Lung microvascular endothelial cell (primary cell): ENCODE measurements around the gene SENP1. TPM values are rescaled to one million over a fixed set of nuclear protein-coding genes. Genes with fewer than 3 reads are reported as not detected.

Source experiments
- DNase-seq, 2 donors: peaks; one replicate each; pipeline versions ENCODE4 v3.0.0 to v3.0.0-alpha.2; 2010; ENCODE audit warnings: low read depth in 2 of 2
- total RNA-seq: library from RNA; depleted of rRNA; stranded (reverse); fragments of >200 nt; gene quantifications from 2 replicates; pipeline ENCODE4 v1.2.1, GENCODE V29; 2014

The SENP1 gene
- total RNA-seq, 1 donor from 2014 or later: 8.3 TPM

- no peak for DNase-seq
Measured at GRCh38 chr12:48068457-48068856, 37.4 kb downstream of the SENP1 start.

GRCh38 chr12:48067250-48067938 lies 38.5 kb downstream of the SENP1 start:
- no peak for DNase-seq

- no peak for DNase-seq
Measured at GRCh38 chr12:48065041-48065440, 40.8 kb downstream of the SENP1 start.

- DNase-seq: no peak
Measured at GRCh38 chr12:48063530-48063929, 42.3 kb downstream of the SENP1 start.

GRCh38 chr12:48061938-48062719 lies 43.8 kb downstream of the SENP1 start:
- DNase-seq: no peak

GRCh38 chr12:48060474-48060873 lies 45.4 kb downstream of the SENP1 start:
- no peak for DNase-seq

GRCh38 chr12:48058771-48059170 lies 47.1 kb downstream of the SENP1 start:
- DNase-seq: no peak

- no peak for DNase-seq
Measured at GRCh38 chr12:48054955-48055821, 50.7 kb downstream of the SENP1 start.

- DNase-seq: no peak
Measured at GRCh38 chr12:48053883-48054282, 52.0 kb downstream of the SENP1 start.

- no peak for DNase-seq
Measured at GRCh38 chr12:48053122-48053521, 52.8 kb downstream of the SENP1 start.

GRCh38 chr12:48051681-48052080 lies 54.2 kb downstream of the SENP1 start:
- no peak for DNase-seq

GRCh38 chr12:48050174-48050573 lies 55.7 kb downstream of the SENP1 start:
- no peak for DNase-seq

- no peak for DNase-seq
Measured at GRCh38 chr12:48045965-48046518, 59.8 kb downstream of the SENP1 start.

GRCh38 chr12:48045061-48045846 lies 60.6 kb downstream of the SENP1 start:
- no peak for DNase-seq

- no peak for DNase-seq
Measured at GRCh38 chr12:48044396-48044795, 61.5 kb downstream of the SENP1 start.

GRCh38 chr12:48043771-48044170 lies 62.1 kb downstream of the SENP1 start:
- no peak for DNase-seq

- DNase-seq: no peak
Measured at GRCh38 chr12:48041591-48042423, 64.1 kb downstream of the SENP1 start.

- DNase-seq: no peak
Measured at GRCh38 chr12:48040354-48040753, 65.5 kb downstream of the SENP1 start.

- DNase-seq: no peak
Measured at GRCh38 chr12:48039151-48039550, 66.7 kb downstream of the SENP1 start.

GRCh38 chr12:48038085-48038484 lies 67.8 kb downstream of the SENP1 start:
- DNase-seq: no peak
